Measurements from ENCODE around the gene RTL10.

Gene RTL10

DNA sequence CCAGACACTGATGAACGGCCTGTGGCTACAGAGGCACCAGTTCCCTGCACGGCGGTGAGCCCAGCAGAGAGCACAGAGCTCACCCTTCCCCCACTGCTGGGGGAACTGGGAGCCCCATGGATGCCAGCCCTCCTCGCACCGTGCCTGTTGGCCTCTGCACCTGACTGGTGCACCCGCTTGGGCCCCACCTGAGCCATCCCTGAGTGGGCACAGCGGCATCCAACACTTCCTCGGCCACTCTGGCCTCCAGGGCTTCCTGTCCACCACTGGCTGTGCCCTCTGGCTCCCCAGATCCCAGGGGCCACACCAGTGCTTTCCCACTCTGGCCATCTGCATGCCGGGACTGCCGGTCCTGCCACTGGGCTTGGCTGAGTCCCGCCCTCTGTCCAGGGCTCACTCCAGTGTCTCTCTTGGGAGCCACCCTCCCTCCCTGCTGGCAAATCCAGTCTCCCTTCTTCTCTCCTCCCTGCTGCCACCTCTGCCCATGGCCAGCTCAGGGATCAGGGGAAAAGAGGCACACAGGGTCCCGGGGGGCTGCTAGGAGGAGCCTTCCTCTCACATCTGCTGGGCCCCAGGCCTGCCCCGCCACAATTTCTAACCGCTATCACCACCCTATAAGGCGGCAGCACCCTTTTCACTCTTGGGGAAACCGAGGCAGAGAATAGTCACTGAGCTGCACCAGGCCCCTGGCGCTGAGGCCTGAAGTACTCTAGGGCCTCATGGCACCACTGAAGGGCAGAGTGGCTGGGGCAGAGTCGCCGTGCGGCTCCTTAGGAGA, 33.0 kb downstream of the RTL10 start:
- DNase-seq, result no peak

GRCh38 chr22:19820880-19821522, 33.7 kb downstream of the RTL10 start:
- DNase-seq, result no peak

- DNase-seq, result no peak
Measured at GRCh38 chr22:19819911-19820879, 34.5 kb downstream of the RTL10 start.

GRCh38 chr22:19819208-19819910, 35.3 kb downstream of the RTL10 start:
- no peak for DNase-seq

DNA sequence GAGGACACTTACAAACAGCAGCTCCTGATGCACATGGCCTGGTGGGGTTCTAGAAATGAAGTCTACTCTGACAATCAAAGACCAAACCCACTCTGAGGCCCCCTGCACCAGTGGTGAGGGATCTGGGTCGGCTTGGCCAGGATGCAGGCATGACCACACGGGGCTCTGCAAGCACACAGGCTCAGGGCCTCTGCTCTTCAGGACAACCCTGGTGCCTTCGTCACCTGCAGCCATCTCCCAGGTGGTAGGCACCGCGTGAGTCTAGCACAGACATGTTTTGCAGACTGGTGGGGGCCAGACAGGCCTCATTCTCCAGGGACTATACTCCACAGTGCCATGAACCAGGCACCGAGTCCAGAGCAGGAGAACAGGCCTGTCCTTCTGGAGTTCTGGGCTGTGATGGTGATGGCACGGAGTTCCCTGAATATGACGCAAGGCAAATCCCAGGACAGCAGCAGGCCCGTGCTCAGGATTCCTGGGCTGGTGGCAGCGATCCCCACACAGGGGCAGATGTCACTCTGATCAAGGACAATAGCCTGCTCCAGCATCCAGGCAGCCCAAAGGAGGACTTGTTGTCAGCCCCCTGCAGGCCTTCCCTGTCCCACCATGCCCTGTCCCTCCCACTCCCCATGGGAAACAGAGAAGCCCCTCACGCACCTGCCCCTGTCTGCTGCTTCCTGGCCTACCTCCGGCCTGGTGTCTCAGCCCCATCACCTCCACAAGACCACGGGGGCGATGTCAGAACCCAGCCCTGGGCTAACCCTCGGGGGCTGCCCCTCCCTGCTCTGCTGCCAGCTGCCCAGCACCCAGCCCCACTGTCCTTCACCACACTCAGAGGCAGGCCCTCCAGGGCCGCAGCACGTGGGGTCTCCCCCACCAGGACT, 36.1 kb downstream of the RTL10 start:
- DNase-seq, result no peak

DNA sequence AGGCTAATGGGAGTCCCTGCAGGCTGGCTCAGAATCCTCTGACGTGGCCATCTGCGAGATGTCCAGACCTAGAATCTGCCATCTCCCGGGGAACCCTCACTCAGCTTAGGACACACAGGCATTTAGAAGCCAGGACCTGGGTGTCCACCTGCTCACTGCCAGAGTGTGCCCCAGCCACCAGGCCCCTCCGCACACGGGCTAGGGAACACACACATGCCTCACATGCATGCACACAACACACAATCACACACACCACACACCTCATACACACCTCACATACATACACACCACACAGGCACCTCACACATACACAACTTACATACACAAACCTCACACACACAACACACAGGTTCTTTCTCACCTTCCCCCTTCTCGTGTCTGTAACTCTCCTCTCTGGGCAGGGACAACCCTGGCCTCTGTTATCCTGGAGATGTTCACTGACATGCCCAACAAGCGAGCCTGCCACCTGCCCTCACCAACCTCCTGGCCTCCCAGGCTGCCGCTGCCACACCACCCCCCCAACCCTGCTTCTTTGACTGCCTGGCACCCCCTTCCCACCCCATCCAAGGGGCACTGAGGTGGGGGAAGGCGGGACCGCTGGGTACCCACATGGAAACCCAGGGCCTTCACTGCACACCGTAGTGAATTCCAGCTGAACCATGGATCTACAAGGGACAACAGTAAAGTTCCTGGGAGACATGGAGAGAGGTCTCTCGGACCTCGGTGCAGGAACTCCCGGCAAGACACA, 38.1 kb downstream of the RTL10 start:
- no peak for DNase-seq

- DNase-seq, result no peak
Measured at GRCh38 chr22:19815823-19816290, 38.8 kb downstream of the RTL10 start.

GRCh38 chr22:19815093-19815822, 39.4 kb downstream of the RTL10 start:
- DNase-seq, result no peak

- DNase-seq, result no peak
Measured at GRCh38 chr22:19814428-19814827, 40.2 kb downstream of the RTL10 start.

- DNase-seq, result no peak
Measured at GRCh38 chr22:19812910-19813309, 41.8 kb downstream of the RTL10 start.

- no peak for DNase-seq
Measured at GRCh38 chr22:19811811-19812771, 42.6 kb downstream of the RTL10 start.

DNA sequence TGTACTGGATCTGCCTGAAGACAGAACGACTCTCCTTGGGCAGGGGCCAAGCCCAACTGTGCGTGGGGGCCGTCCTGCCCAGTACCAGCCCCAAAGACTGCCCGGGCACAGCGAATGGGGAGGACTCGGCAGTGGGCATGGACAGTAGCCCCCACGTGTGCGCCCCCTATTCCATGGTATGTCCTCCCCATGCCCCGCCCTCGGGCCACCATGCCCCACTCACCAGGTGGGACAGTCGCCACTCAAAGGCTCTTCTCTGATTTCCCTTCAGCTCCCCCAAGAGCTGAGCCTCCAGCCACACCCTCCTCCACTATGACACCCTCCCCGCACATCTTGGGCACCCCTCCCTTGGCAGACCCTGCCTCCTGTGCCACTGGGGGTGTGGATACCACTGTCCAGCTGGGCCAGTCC, 43.5 kb downstream of the RTL10 start:
- DNase-seq, result no peak

GRCh38 chr22:19810381-19811201, 44.1 kb downstream of the RTL10 start:
- DNase-seq, result no peak

DNA sequence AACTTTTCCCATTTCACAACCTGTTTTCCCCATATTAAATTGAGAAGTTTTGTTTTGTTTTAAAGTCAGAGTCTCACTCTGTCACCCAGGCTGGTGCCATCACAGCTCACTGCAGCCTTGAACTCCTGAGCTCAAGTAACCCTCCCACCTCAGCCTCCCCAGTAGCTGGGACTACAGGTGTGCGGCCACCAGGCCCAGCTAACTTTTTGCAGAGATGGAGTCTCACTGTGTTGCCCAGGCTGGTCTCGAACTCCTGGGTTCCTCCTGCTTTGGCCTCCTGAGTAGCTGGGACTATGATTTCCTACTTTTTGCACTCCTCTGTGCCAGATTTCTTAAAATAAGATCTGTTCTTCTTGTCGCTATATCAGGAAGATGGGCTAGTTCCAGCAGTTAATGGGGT, 44.9 kb downstream of the RTL10 start:
- DNase-seq, result no peak

DNA sequence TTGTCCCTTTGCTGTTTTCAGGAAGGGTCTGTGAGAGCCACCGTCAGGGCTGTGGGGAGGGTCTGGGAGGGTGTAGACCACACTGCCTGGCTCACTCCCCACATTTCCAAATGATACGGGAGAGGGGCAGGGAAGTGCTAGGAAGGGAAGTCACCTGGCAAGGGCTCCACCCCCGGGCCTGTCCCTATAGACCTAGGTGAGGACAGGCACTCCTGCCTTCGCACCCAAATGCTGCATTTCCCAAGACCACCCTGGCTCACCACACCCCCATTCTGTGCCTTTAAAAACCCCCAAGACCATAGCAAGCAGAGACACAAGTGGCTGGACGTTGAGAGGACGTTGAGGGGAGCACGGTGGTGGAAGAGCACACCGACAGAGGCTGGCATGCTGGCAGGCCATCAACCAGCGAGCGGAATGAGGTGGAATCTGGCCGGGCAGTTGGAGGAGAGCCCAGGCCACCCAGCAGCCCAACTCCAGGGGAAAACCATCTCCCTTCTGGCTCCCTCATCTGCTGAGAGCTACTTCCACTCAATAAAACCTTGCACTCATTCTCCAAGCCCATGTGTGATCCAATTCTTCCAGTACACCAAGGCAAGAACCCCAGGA, 45.7 kb downstream of the RTL10 start:
- DNase-seq, result no peak

DNA sequence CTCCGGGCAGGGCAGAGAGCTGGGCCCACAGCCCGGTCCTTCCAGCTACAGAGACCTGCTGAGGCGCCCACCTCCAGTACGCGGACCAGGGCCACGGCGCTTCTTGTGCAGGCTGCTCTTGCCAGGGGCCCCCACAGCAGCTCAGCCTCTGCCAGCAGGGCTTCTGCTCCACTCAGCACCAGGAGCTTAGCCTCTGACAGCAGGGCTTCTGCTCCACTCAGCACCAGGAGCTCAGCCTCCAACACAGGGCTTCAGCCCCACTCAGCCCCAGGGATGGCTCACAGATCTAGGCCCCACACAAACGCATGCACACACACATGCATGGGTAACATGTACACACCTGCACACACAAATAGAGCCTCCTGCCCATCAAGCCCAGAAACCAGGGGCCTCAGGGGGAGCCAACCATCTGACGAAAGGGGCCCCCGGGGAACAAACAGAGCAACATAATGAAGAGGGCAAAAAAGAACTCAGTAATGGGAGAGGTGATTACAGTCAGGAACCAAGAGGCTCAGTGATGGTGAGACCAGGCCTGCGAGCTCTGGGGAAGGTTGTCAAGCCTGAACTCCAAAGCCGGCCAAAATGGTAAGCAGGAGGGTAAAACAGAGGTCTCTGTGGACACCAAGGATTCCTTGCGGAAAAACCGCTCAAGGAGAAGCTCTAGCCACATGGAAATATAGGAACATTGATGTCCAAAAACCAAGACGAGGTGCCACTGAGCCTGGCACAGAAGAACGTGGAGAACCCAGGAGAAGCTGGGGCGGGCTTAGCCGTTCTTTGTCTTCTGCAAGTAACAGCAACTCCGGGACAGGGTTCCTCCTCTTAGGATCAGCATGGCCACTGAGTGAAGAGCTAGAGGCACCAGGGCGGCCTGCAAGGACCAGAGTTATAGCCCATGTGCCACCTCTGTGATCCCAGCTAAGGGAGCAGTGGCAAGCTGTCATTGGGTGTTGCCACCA, 46.5 kb downstream of the RTL10 start:
- no peak for DNase-seq

All from suppressor macrophage treated with lipopolysaccharide for 1 hour (primary cell).